ENCODE data around the gene PRKCZ.

DNA sequence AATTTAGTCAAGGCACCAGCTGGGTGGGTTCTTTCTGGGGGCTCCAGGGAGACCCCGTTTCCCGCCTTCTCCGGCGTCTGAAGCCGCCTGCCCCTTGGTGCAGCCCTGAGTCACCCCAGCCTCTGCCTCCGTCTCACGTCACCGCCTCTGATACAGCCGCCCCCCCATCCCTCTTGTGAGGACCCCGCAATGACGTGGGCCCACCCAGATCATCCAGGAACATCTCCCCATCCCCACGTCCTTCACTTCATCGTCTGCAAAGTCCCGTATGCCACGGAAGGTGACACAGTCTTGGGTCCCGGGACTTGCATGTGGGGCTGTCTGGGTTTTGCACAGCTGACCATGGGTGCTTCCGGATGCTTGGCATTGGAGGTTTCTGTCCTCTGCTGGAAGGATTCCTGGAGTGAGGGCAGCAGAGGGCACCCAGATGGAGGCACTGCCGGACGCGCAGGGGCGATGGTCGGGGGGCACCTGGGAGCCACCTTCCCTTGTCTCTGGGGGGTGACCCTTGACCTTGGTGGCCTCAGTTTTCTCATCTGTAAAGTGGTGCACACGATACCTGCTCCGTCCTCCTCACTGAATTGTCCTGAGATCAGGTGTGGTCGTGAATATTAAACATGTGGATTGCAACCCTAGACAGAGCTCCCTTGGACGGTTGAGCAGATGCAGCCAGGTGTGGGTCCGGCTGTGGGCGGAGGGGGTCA lies 58.8 kb downstream of the PRKCZ start:
- no peak for TF ChIP-seq CHD1 (IDR thresholded peaks at IDR 0.05; ENCODE audit: low read depth, low read length)
- TF ChIP-seq, protein P1, sequence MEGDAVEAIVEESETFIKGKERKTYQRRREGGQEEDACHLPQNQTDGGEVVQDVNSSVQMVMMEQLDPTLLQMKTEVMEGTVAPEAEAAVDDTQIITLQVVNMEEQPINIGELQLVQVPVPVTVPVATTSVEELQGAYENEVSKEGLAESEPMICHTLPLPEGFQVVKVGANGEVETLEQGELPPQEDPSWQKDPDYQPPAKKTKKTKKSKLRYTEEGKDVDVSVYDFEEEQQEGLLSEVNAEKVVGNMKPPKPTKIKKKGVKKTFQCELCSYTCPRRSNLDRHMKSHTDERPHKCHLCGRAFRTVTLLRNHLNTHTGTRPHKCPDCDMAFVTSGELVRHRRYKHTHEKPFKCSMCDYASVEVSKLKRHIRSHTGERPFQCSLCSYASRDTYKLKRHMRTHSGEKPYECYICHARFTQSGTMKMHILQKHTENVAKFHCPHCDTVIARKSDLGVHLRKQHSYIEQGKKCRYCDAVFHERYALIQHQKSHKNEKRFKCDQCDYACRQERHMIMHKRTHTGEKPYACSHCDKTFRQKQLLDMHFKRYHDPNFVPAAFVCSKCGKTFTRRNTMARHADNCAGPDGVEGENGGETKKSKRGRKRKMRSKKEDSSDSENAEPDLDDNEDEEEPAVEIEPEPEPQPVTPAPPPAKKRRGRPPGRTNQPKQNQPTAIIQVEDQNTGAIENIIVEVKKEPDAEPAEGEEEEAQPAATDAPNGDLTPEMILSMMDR (conservative IDR thresholded peaks at IDR 0.05; ENCODE audit: low read depth, low read length): no peak
- no peak for TF ChIP-seq CEBPB (IDR thresholded peaks at IDR 0.05; ENCODE audit: low read depth, low read length)
- no peak for TF ChIP-seq MXI1 (IDR thresholded peaks at IDR 0.05; ENCODE audit: borderline replicate concordance, low read depth, low read length)
- no peak for TF ChIP-seq POLR2A (IDR thresholded peaks at IDR 0.05; ENCODE audit: low read depth, low read length)
- TF ChIP-seq FOS (IDR thresholded peaks at IDR 0.05; ENCODE audit: low read depth, low read length): no peak
- TF ChIP-seq USF2 (IDR thresholded peaks at IDR 0.05; ENCODE audit: low read depth, low read length): no peak
- no peak for TF ChIP-seq RAD21 (IDR thresholded peaks at IDR 0.05; ENCODE audit: low read length)
- no peak for TF ChIP-seq RCOR1 (IDR thresholded peaks at IDR 0.05; ENCODE audit: insufficient replicate concordance, low read length)
- no peak for TF ChIP-seq MAFK (IDR thresholded peaks at IDR 0.05; ENCODE audit: low read depth, low read length)
- no peak for TF ChIP-seq ELK1 (IDR thresholded peaks at IDR 0.05; ENCODE audit: borderline replicate concordance, low read depth, low read length)
- no peak for TF ChIP-seq SMC3 (IDR thresholded peaks at IDR 0.05; ENCODE audit: low read depth, low read length)
